DMS114 treated with DMSO at 0.1 percent for 48 hours (cell line): ENCODE results near the gene CGB5.
"Not testable (repeated sequence)": the region's sequence is repeated elsewhere in the genome, so short reads cannot be mapped to it uniquely, and the experiment has no call there.

Source experiments
- DNase-seq: peaks from one replicate; lab custom pipeline; 2025; ENCODE audit not compliant: unreplicated experiment; lab: John Stamatoyannopoulos, UW

CGB5 gene

DNA sequence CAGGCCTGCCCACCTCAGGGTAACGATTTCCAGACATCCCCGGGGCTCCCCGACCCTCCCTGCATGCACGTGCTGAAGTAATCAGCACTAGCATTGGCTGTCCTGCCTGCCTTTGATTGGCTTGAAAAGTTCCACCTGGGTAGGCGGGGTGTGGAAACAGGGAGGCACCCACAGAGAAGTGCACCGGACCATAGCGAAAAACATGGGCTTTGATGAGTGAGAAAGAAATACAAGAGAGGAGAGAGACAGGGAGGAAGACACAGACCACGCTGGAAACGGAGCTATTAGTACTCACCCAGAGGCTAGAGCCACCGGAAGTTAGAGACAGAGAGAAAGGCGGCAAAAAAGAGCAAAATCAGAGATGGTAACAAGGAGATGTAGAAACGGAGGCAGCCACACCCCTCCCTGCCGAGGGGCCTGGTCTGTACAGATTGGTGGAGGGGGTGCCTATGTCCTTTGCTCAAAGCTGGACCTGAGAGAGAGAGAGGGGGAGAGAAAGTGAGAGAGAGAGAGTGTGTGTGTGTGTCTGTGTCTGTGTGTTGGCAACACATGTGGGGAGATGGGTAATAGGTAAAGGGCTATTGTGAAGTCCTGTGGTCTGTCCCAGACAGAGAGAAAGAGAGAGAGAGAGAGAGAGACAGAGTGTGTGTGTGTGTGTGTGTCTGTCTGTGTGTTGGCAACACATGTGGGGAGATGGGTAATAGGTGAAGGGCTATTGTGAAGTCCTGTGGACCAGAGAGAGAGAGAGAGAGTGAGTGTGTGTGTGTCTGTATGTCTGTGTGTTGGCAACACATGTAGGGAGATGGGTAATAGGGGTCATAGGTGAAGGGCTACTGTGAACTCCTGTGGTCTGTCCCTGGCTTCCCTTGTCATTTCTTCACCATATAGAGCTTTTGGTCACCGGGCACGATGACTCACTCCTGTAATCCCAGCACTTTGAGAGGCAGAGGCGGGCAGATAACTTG is 22.4 kb upstream of the CGB5 start:
- no peak for DNase-seq

DNA sequence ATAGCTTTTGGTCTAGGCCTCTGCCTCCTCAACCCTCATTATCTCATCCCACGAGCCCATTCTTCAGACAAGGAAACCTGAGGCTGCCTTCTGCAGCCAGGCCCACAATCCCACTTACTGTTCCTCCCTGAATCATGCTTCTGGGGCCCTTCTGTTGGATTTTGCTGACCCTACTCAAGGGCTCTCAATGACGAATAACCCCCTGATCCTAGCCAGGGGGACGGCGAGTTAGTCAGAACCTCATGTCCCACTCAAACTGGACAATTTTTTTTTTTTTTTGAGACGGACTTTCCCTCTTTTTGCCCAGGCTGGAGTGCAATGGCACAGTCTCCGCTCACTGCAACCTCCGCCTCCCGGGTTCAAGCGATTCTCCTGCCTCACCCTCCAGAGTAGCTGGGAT is 21.5 kb upstream of the CGB5 start:
- DNase-seq: no peak

DNA sequence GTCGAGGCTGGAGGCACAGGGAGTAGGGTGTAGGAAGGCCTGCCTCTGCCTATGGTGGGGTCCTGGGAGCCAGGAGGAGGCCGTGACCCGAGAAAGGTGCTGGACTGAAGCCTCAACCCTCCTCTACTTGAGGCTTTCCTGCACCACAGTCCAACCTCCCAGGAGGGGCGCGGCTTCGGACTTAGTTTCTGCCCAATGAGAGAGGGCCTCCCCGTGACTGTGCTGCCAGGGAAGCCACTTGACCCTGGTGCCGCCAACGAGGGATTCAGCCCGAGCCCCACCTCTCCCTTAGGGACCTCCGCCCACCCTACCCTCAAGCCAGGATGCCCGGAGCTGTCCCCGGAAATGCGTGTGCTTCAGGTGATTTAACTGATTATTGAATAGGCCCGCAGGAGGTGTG is 19.4 kb upstream of the CGB5 start, which contains the start of gene CGB3:
Gene CGB3, minus strand, starts transcription at position 101 of the 400 bp plus-strand sequence. CDS start 362 bp downstream, outside the sequence.
- not testable (repeated sequence) for DNase-seq

DNA sequence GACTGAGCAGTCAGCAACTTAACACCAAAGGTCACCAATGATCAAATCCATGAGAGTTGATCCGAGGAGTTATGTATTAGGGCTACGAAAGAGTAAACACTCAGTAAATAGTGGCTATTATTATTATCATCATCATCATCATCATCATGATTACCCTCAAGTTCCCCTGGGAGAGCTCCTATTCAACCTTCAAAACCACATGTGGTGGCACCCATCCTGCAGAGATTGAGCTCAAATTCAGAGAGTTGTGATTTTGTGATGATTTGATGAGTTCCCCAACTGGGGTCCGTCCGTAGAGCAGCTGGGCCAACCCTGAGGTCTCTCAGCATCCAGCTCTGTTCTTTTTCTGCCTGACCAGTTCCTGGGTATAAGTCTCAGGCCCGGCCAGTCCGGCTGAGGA is 18.6 kb upstream of the CGB5 start:
- DNase-seq: not testable (repeated sequence)

DNA sequence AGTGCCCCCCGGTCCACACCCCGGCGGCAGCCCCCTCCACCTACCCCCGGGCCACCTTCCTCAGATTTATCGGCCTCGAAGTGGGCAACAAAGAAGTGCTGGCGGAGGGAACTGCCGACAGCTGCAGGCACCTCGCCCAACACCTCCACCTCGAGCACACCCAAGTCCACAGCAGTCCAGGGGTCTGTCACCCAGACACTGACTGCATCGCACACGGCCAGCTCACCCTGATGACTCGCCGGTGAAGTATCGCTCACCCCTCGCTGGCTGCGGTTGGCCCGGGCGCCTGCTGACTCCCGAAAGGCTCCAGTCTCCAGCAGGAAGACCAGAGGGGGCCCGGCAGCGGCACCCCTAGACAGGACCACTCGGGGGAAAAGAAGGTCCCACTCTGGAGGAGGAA is 18.0 kb upstream of the CGB5 start:
- not testable (repeated sequence) for DNase-seq

DNA sequence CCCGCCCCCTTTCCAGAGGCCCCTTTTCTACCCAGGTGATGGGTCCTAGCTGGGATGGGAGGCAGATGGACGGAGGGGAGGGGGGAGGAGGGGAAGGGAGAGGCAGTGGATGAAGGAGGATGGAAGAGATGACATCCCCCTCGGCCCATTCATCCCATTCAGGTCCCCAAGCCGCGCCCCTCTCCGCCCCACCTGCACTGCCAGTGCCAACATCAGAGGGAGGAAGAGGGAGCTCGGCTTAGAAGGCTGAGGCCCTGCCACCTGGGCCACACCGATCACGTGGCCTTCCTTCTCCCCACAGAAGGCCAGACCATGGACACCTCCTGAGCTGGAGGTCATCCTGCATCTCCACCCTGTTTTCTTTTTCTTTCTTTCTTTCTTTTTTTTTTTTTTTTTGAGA is 15.0 kb upstream of the CGB5 start:
- not testable (repeated sequence) for DNase-seq

DNA sequence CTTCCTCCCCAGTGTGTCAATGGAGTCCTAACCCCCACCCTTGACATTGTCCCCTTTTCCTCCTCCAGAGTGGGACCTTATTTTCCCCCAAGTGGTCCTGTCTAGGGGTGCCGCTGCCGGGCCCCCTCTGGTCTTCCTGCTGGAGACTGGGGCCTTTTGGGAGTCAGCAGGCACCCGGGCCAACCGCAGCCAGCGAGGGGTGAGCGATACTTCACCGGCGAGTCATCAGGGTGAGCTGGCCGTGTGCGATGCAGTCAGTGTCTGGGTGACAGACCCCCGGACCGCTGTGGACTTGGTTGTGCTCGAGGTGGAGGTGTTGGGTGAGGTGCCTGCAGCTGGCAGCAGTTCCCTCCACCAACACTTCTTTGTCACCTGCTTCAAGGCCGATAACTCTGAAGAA is 13.9 kb upstream of the CGB5 start:
- not testable (repeated sequence) for DNase-seq

DNA sequence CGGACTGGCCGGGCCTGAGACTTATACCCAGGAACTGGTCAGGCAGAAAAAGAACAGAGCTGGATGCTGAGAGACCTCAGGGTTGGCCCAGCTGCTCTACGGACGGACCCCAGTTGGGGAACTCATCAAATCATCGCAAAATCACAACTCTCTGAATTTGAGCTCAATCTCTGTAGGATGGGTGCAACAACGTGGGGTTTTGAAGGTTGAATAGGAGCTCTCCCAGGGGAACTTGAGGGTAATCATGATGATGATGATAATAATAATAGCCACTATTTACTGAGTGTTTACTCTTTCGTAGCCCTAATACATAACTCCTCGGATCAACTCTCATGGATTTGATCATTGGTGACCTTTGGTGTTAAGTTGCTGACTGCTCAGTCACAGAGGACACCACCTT is 13.3 kb upstream of the CGB5 start:
- DNase-seq: not testable (repeated sequence)

DNA sequence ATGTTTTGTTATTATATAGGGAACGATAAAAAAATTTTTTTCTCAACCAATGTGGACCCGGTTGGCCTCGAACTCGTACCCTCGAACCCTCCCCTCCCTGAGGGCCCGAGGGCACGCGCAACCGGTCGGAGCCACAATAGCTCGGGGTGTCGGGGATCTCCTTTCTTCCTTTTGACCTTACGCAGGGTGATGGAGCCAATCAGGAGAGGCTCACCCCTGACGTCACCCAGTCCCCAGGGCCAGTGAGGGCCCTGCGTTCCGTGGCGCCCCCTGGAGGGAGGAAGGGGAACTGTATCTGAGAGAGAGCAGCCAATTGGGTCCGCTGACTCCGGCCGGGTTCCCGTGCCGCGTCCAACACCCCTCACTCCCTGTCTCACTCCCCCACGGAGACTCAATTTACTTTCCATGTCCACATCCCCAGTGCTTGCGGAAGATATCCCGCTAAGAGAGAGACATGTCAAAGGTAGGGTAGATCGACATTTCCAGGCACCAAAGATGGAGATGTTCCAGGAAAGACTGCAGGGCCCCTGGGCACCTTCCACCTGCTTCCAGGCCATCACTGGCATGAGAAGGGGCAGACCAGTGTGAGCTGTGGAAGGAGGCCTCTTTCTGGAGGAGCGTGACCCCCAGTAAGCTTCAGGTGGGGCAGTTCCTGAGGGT is 11.9 kb upstream of the CGB5 start, which contains the start of gene CGB2:
Gene CGB2, plus strand, starts transcription at position 249 of the 660 bp plus-strand sequence. Its CDS starts 206 bp downstream, at position 455.
- DNase-seq: not testable (repeated sequence)

DNA sequence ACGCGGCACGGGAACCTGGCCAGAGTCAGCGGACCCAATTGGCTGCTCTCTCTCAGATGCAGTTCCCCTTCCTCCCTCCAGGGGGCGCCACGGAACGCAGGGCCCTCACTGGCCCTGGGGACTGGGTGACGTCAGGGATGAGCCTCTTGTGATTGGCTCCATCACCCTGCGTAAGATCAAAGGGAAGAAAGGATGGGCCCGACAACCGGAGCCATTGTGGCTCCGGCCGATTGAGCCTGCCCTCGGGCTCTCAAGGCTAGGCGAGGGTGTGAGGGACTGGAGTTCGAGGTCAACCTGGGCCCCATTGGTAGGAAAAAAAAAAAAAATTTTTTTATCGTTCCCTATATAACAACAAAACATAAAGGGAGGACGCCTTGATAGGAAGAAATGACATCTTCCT is 6.8 kb upstream of the CGB5 start, which contains the start of gene CGB1:
Gene CGB1, minus strand, starts transcription at position 81 of the 400 bp plus-strand sequence. CDS start 184 bp downstream, outside the sequence.
- DNase-seq: not testable (repeated sequence)

DNA sequence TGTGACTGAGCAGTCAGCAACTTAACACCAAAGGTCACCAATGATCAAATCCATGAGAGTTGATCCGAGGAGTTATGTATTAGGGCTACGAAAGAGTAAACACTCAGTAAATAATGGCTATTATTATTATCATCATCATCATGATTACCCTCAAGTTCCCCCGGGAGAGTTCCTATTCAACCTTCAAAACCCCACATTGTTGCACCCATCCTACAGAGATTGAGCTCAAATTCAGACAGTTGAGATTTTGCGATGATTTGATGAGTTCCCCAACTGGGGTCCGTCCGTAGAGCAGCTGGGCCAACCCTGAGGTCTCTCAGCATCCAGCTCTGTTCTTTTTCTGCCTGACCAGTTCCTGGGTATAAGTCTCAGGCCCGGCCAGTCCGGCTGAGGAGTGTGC is 5.5 kb upstream of the CGB5 start:
- DNase-seq: not testable (repeated sequence)

DNA sequence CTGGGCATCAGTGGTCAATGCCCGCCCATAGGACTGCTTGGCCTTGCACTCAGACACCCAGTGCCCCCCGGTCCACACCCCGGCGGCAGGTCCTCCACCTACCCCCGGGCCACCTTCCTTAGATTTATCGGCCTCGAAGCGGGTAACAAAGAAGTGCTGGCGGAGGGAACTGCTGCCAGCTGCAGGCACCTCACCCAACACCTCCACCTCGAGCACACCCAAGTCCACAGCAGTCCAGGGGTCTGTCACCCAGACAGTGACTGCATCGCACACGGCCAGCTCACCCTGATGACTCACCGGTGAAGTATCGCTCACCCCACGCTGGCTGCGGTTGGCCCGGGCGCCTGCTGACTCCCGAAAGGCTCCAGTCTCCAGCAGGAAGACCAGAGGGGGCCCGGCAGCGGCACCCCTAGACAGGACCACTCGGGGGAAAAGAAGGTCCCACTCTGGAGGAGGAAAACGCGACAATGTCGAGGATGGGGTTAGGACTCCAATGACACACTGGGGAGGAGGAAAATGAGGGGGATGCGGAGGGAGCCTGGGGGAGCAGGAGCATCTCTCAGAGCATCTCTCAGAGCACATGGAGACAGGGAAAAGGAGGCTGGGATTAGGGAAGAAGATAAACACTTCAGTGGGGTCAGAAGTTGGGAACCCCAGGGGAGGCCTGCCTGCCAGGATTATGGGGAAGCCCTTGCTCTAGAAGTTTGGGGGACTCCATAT is 4.9 kb upstream of the CGB5 start:
- DNase-seq: not testable (repeated sequence)

DNA sequence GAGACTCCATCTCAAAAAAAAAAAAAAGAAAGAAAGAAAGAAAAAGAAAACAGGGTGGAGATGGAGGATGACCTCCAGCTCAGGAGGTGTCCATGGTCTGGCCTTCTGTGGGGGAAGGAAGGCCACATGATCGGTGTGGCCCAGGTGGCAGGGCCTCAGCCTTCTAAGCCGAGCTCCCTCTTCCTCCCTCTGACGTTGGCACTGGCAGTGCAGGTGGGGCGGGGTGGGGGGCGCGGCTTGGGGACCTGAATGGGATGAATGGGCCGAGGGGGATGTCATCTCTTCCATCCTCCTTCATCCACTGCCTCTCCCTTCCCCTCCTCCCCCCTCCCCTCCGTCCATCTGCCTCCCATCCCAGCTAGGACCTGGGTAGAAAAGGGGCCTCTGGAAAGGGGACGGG is 3.9 kb upstream of the CGB5 start:
- DNase-seq: not testable (repeated sequence)

DNA sequence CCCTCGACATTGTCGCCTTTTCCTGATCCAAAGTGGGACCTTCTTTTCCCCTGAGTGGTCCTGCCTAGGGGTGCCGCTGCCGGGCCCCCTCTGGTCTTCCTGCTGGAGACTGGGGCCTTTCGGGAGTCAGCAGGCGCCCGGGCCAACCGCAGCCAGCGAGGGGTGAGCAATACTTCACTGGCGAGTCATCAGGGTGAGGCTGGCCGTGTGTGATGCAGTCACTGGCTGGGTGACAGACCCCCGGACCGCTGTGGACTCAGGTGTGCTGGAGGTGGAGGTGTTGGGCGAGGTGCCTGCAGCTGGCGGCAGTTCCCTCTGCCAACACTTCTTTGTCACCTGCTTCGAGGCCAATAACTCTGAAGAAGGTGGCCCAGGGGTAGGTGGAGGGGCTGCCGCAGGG is 1.5 kb upstream of the CGB5 start:
- DNase-seq: no peak

DNA sequence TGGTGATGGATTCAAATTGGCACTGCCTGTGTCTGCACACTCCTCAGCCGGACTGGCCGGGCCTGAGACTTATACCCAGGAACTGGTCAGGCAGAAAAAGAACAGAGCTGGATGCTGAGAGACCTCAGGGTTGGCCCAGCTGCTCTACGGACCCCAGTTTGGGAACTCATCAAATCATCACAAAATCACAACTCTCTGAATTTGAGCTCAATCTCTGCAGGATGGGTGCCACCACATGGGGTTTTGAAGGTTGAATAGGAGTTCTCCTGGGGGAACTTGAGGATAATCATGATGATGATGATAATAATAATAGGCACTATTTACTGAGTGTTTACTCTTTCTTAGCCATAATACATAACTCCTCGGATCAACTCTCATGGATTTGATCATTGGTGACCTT is 982 bp upstream of the CGB5 start:
- not testable (repeated sequence) for DNase-seq

DNA sequence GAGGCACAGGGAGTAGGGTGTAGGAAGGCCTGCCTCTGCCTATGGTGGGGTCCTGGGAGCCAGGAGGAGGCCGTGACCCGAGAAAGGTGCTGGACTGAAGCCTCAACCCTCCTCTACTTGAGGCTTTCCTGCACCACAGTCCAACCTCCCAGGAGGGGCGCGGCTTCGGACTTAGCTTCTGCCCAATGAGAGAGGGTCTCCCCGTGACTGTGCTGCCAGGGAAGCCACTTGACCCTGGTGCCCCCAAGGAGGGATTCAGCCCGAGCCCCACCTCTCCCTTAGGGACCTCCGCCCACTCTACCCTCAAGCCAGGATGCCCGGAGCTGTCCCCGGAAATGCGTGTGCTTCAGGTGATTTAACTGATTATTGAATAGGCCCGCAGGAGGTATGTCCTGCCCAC is 5.4 kb downstream of the CGB5 start, which contains the start of gene CGB8:
Gene CGB8, minus strand, starts transcription at position 101 of the 400 bp plus-strand sequence. CDS start 372 bp downstream, outside the sequence.
- DNase-seq: not testable (repeated sequence)

DNA sequence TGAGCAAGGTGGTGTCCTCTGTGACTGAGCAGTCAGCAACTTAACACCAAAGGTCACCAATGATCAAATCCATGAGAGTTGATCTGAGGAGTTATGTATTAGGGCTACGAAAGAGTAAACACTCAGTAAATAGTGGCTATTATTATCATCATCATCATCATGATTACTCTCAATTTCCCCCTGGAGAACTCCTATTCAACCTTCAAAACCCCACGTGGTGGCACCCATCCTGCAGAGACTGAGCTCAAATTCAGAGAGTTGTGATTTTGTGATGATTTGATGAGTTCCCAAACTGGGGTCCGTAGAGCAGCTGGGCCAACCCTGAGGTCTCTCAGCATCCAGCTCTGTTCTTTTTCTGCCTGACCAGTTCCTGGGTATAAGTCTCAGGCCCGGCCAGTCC is 6.2 kb downstream of the CGB5 start:
- not testable (repeated sequence) for DNase-seq

DNA sequence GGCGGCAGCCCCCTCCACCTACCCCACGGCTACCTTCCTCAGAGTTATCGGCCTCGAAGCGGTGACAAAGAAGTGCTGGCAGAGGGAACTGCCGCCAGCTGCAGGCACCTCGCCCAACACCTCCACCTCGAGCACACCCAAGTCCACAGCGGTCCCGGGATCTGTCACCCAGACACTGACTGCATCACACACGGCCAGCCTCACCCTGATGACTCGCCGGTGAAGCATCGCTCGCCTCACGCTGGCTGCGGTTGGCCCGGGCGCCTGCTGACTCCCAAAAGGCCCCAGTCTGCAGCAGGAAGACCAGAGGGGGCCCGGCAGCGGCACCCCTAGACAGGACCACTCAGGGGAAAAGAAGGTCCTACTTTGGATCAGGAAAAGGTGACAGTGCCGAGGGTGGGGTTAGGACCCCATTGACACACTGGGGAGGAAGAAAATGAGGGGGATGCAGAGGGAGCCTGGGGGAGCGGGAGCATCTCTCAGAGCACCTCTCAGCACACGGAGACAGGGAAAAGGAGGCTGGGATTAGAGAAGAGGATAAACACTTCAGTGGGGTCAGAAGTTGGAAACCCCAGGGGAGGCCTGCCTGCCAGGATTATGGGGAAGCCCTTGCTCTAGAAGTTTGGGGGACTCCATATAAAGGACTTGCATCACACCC is 6.9 kb downstream of the CGB5 start:
- not testable (repeated sequence) for DNase-seq

DNA sequence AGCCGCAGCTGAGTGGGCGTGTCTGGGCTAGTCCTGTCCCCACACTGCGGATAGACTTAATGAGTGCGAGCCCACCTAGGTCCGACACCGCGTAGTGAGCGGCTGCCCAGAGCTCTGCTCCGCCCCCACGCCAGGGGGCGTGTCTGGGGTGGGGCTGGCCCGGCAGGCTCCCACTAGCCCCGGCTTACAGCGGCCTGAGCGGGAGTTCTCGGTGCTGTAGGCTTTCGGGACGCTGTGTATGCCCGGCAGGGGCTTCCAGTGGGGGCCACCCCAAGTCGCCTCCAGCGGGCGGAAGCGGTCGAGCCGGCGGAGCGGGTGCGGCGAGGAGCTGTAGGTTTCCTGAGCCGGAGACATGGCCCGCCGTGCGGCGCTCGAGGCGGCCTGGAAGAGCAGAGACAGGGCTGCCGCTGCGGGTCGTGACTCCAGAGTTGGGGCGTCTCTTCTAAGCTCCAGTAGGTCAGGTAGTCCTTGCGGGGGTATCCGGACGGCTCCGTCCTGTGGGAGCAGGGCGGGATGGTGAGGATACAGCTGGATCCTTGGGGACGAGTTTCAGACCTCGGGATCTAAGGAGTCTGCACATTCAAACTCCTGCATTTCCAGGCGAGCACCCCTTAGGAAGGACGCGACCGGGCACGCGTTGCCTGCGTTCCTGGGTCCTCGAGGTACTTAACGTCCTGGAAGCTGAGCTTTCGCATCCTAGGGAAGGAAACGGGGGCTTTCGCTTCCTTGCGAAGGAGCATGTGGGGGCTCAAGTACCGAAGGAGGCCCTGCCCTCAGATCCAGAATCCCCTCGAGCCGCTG is 12.7 kb downstream of the CGB5 start:
- DNase-seq: peak; percentile 18
